Activated naive CD8-positive, alpha-beta T cell treated with anti-CD3 and anti-CD28 coated beads, Interleukin-2, amount 50 U/mL, for 16 hours (primary cell): ENCODE results near the gene OLIG1.

Experiments used
- DNase-seq: peaks from one replicate; pipeline ENCODE4 v3.0.0-alpha.2; 2020; ENCODE audit warnings: low read depth, low spot score

OLIG1 gene

GRCh38 chr21:33096426-33096825 lies 26.5 kb downstream of the OLIG1 start:
- DNase-seq = no peak

- no peak for DNase-seq
Observed at GRCh38 chr21:33099131-33099530, 29.2 kb downstream of the OLIG1 start.

- no peak for DNase-seq
Observed at GRCh38 chr21:33101300-33101911, 31.5 kb downstream of the OLIG1 start.

DNA sequence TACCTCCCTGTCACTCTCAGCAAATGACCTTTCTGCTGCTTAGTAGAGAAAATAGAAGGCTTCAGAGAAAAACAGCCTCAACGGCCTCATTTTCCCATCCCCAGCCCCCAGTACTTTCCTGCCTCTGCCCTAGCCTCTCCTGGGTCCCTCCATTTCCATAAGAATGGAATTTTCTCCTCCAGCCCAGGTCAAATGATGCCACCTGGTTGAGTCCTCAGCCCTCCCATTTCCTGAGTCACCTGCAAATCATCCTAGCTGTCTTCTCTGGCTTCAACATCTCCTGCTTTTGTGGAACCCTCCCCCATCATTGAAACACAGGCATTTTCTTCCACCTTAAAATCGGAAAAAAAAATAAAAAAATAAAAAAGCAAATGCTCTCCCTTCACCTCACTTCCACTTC lies 35.1 kb downstream of the OLIG1 start:
- no peak for DNase-seq

DNA sequence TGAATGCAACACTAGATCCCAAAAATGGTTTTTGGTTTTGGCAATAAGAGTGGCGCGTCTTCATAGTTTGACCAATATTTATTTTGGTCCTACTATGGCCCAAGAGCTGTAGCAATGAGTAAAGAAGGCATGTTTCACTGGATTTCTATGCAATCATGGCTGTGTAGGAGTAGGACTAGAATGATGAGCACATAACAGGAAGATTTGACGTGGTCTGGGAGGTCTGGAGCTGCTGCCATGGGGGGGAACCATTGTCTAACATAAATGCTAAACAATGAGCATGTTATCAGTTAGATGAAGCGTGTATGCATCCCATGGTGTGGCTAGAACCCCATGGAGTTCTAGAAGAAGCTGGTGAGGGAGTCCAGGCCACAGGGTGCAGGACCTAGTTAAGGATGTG lies 38.3 kb downstream of the OLIG1 start:
- no peak for DNase-seq

- DNase-seq = no peak
Observed at GRCh38 chr21:33109574-33110339, 39.8 kb downstream of the OLIG1 start.

GRCh38 chr21:33110340-33110715 lies 40.4 kb downstream of the OLIG1 start:
- DNase-seq = no peak

DNA sequence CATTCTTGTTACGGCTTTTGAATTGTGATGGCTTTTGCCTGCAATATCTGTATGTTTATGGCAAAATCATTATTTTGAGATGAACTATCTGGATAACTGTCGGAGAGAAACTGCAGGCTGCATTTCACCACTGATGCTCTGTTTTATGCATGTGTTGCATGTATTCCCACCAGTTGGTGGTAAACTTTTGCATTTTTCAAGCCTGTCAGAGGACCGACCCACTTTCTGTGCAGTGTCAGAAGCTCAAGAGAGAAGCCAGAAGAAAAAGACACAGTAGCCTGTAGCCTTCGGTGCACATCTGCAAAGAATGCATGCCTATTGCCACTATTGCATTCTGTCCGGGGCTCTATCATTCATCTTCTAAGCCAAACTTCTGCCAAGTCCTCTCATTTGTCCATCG lies 41.6 kb downstream of the OLIG1 start:
- DNase-seq = no peak

- DNase-seq = no peak
Observed at GRCh38 chr21:33112151-33112550, 42.2 kb downstream of the OLIG1 start.

DNA sequence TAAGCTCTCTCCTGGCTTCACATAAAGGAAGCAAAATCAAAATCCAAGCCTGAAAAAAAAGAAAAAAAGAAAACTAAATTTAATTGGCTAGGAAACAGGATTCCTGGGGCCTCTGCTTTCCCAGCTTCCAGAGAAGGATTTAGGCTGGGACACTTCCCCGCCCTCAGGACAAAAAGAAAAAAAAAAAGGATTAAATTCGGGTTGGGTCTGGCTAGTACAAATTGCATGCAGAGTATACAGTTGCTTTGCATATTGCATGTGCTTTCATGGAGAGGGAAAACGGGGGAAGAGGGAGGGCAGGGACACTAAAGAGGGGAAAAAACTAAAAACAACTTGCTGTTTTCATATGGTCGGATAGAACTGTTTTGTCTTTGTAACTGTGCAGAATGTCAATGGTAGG lies 42.7 kb downstream of the OLIG1 start:
- DNase-seq = no peak

GRCh38 chr21:33113131-33113530 lies 43.2 kb downstream of the OLIG1 start:
- no peak for DNase-seq

DNA sequence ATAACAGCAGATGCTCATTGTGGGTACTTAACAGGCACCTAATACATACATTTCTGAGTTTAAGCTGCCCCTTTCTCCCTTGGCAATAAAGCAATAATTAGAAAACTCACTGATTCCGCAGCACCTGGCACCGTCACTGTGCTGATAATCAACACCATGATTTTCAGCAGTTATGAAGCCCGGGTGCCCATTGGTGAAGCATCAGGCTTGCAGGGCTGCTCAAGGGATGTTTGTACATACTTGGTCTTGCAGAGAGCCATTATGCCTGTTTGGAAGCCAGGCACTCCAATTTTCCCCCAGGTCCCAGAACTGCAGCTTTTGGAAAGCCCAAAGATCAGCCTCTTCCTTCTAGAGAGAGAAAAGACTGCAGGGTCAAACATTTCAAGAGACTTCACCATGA lies 44.3 kb downstream of the OLIG1 start:
- DNase-seq = no peak

DNA sequence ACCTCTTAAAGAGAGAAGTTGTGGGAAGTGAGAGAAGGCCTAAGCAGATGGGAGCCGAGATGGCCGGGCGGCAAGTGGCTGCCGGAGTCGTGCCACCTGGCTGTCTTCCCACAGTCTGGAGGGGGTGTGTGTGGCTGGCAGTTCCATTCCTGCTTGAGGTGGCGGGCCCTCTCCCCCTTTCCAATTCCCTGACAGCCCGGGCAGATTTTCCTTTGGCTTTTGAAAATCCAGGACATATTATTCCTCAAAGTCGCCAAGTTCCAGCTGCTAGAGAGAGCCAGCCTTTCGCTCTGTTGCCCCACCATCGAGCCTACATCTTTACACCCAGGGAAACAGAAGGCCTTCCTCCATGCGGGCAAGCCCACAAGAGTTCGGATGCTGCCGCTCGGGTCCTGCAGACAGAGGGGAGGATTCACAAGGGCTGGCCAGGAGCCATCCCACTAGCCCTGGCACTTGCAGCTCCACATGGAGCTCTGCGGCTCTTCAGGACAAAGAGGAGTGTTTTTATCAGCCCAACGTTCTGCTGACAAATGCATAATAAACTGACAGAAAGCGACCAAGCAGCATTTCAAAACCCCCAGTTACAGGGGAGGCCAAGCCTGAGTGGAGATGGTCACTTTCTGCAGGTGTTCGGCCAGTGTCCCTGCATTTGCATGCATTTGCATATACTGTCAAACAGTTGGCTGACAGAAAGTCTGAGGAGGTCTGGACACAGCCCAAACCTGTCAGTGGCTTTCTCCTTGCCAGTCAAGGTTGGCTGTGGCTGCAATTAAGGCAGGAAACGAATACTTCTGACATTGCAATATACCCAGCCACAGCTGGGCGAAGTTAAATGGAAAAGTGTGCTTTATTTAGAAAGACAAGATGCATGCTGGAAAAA lies 45.9 kb downstream of the OLIG1 start:
- no peak for DNase-seq

DNA sequence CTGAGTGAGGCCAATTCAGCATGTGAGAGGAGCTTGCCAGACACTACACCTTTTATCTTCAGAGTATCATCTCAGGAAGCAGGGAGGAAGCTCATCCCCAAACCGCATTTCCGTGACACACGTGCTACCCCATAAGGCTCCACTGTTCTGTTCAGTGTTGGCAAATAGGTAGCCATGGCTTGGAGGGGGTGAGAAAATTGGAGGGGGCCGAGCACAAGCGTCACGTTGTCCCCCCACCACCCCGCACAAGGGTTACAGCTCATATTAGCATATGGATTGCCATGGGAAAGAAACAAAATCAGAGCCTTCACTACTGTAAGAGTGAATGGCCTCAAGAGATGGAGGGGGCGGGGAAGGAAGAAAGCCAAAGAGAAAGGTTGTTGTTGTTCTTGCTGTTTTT lies 46.7 kb downstream of the OLIG1 start:
- DNase-seq = no peak

DNA sequence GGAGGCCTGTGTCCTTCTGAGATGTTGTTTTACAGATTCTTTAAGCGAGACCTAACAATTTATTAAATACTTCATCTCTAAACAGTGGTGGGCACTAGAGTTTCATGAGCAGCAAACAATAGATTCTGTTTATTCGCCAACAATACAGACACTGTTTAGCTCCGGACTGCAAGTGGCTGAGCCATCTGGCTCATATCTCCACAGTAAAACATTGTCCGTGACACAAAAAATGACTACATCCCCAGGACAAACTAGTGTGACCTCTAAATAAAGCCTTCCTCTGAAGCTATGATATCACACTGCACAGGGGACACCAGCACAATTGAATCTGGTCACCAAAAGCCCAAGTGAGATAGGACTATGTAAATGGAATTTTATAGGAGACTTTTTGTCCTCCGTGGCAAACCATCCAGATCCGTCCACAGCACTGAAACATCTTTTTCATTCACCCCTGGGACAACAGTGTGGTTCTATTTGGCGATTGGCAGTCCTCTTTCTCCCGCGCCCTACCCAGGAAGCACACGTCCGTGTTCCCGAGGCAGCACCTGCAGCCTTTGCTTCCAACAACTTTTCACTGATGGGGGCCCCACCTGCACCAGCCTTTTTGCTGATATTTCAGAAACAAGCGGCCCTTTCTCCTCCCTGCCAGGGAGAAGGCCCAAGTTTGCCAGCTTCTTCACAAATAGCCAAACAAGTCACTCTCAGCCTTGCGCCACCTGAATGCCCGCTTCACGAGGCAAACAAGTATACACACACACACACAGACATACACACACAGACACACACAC lies 47.4 kb downstream of the OLIG1 start:
- no peak for DNase-seq
